ENCODE measurements around the gene P3H4. TPM values are rescaled to one million over a fixed set of nuclear protein-coding genes. Genes with fewer than 3 reads are reported as not detected.

The P3H4 gene
- polyA plus RNA-seq, 1 donor from 2014 or later: 17.8 TPM

DNA sequence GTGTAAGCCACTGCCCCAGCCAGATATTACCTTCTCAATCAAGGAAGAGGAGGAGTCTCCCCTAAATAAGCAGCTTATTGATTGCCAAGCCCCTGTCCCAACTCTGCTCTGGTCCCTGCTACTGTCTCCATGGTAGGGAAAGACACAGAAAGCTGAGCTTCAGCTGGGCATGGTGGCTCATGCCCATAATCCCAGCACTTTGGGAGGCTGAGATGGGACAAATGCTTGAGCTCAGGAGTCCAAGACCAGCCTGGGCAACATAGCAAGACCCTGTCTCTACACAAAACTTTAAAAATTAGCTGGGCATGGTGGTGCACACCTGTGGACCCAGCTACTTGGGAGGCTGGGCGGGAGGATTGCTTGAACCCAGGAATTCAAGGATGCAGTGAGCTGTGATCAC is 31.8 kb downstream of the P3H4 start:
- no peak for TF ChIP-seq TAF1 (IDR thresholded peaks at IDR 0.05; ENCODE audit: low read depth)
- TF ChIP-seq SMC3 (conservative IDR thresholded peaks at IDR 0.05; ENCODE audit: poor library complexity): no peak
- no peak for TF ChIP-seq EZH2 (IDR thresholded peaks at IDR 0.05; ENCODE audit: borderline replicate concordance, insufficient read depth, low read length, poor library complexity, severe bottlenecking)
- TF ChIP-seq, protein P1, sequence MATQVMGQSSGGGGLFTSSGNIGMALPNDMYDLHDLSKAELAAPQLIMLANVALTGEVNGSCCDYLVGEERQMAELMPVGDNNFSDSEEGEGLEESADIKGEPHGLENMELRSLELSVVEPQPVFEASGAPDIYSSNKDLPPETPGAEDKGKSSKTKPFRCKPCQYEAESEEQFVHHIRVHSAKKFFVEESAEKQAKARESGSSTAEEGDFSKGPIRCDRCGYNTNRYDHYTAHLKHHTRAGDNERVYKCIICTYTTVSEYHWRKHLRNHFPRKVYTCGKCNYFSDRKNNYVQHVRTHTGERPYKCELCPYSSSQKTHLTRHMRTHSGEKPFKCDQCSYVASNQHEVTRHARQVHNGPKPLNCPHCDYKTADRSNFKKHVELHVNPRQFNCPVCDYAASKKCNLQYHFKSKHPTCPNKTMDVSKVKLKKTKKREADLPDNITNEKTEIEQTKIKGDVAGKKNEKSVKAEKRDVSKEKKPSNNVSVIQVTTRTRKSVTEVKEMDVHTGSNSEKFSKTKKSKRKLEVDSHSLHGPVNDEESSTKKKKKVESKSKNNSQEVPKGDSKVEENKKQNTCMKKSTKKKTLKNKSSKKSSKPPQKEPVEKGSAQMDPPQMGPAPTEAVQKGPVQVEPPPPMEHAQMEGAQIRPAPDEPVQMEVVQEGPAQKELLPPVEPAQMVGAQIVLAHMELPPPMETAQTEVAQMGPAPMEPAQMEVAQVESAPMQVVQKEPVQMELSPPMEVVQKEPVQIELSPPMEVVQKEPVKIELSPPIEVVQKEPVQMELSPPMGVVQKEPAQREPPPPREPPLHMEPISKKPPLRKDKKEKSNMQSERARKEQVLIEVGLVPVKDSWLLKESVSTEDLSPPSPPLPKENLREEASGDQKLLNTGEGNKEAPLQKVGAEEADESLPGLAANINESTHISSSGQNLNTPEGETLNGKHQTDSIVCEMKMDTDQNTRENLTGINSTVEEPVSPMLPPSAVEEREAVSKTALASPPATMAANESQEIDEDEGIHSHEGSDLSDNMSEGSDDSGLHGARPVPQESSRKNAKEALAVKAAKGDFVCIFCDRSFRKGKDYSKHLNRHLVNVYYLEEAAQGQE (IDR thresholded peaks at IDR 0.05; ENCODE audit: borderline replicate concordance): no peak
- Histone ChIP-seq H3K9me2 (ENCODE audit: insufficient read depth, low read length) (no peaks in the 10 kb centered on the region), H3K9me3 (ENCODE audit: low read length) (no peaks in the 10 kb centered on the region), H3K27me3 (ENCODE audit: insufficient read depth, low read depth, low read length) (no peaks in the 10 kb centered on the region), H4K20me1 (ENCODE audit: insufficient read depth) (peaks cover 19% of the 10 kb centered on the region), H3K27ac (ENCODE audit: low read length) (no peak overlapping the region), H3K36me3 (ENCODE audit: insufficient read depth, low read length) (no peaks in the 10 kb centered on the region), H3K79me2 (replicated peaks; ENCODE audit: insufficient read depth, low read length) (peaks cover 62% of the 10 kb centered on the region), H3K4me2 (ENCODE audit: low read length) (no peak overlapping the region), H3K9ac (ENCODE audit: low read length) (no peak overlapping the region), H2AFZ (ENCODE audit: low read depth, low read length) (no peak overlapping the region), H3F3A (ENCODE audit: insufficient read depth, low read length, poor library complexity, severe bottlenecking) (no peaks in the 10 kb centered on the region), H3K4me3 (ENCODE audit: low read length) (no peak overlapping the region)

DNA sequence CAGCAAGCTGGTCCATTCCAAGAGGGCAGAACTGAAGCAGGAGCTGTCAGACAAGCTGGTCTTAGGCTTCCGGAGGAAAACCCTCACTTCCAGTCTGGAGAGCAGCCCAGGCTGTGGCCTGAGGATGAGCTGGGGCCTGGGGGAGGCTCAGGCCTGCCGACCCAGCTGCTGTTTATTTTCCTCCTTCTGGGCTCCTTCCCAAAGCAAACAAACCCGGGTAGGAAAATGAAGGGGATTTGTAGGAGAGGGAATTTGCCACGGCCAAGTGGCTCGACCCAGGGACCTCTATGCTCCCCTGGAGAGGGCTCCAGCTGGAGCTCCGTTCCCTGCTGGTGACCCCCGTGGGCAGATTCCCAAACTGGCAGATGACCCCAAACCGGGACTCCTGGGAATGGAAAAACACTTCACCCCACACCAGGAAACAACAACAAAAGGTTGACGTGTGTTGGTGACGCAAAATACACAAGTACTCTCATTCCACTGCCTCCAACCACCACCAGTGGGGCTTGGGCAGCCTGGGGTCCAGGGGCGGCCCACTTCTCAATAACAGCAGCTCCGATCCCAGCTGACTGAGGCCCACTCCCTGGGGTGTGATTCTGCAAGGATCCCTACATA is 34.1 kb downstream of the P3H4 start:
- no peaks in the 10 kb centered on the region for H3K9me3 ChIP-seq (ENCODE audit: low read length)
- H4K20me1 ChIP-seq (ENCODE audit: insufficient read depth): peaks cover 28% of the 10 kb centered on the region
- no peak overlapping the region for H2AFZ ChIP-seq (ENCODE audit: low read depth, low read length)
- no peak overlapping the region for H3K27ac ChIP-seq (ENCODE audit: low read length)
- no peak overlapping the region for H3K9ac ChIP-seq (ENCODE audit: low read length)
- no peaks in the 10 kb centered on the region for H3K36me3 ChIP-seq (ENCODE audit: insufficient read depth, low read length)
- H3K9me2 ChIP-seq (ENCODE audit: insufficient read depth, low read length): no peaks in the 10 kb centered on the region
- peaks cover 44% of the 10 kb centered on the region for H3K79me2 ChIP-seq (replicated peaks; ENCODE audit: insufficient read depth, low read length)
- H3K4me2 ChIP-seq (ENCODE audit: low read length): no peak overlapping the region
- no peaks in the 10 kb centered on the region for H3K27me3 ChIP-seq (ENCODE audit: insufficient read depth, low read depth, low read length)
- H3K4me3 ChIP-seq (ENCODE audit: low read length): no peak overlapping the region
- no peak for TF ChIP-seq RAD21 (conservative IDR thresholded peaks at IDR 0.05)
- TF ChIP-seq SMC3 (conservative IDR thresholded peaks at IDR 0.05; ENCODE audit: poor library complexity): no peak
- no peak for TF ChIP-seq POLR2AphosphoS5 (IDR thresholded peaks at IDR 0.05)
- no peak for TF ChIP-seq EP300 (conservative IDR thresholded peaks at IDR 0.05; ENCODE audit: poor library complexity, severe bottlenecking)
- TF ChIP-seq, protein P1 (IDR thresholded peaks at IDR 0.05; ENCODE audit: borderline replicate concordance): no peak
- TF ChIP-seq, protein P2, sequence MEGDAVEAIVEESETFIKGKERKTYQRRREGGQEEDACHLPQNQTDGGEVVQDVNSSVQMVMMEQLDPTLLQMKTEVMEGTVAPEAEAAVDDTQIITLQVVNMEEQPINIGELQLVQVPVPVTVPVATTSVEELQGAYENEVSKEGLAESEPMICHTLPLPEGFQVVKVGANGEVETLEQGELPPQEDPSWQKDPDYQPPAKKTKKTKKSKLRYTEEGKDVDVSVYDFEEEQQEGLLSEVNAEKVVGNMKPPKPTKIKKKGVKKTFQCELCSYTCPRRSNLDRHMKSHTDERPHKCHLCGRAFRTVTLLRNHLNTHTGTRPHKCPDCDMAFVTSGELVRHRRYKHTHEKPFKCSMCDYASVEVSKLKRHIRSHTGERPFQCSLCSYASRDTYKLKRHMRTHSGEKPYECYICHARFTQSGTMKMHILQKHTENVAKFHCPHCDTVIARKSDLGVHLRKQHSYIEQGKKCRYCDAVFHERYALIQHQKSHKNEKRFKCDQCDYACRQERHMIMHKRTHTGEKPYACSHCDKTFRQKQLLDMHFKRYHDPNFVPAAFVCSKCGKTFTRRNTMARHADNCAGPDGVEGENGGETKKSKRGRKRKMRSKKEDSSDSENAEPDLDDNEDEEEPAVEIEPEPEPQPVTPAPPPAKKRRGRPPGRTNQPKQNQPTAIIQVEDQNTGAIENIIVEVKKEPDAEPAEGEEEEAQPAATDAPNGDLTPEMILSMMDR (IDR thresholded peaks at IDR 0.05; ENCODE audit: poor library complexity, severe bottlenecking): no peak
- no peak for TF ChIP-seq TAF1 (IDR thresholded peaks at IDR 0.05; ENCODE audit: low read depth)
- TF ChIP-seq EZH2 (IDR thresholded peaks at IDR 0.05; ENCODE audit: borderline replicate concordance, insufficient read depth, low read length, poor library complexity, severe bottlenecking): no peak
- no peak for TF ChIP-seq MXI1 (conservative IDR thresholded peaks at IDR 0.05; ENCODE audit: poor library complexity, severe bottlenecking)
- H3F3A ChIP-seq (ENCODE audit: insufficient read depth, low read length, poor library complexity, severe bottlenecking): no peaks in the 10 kb centered on the region
